Activated naive CD8-positive, alpha-beta T cell treated with anti-CD3 and anti-CD28 coated beads, Interleukin-2, amount 50 U/mL, for 24 hours (primary cell): Measurements from ENCODE around the gene SWSAP1.

Source experiments
- ATAC-seq: fragments of 150-1000 bp; cut with Tn5 transposase; one replicate; pipeline ENCODE4 v1.10.0; 2021
- DNase-seq: peaks from one replicate; pipeline ENCODE4 v3.0.0; 2021
- H3K27ac Mint-ChIP-seq: one replicate; pipeline ENCODE4 v1.8.0; 2021; ENCODE audit warnings: mild to moderate bottlenecking, mixed read lengths
- H3K27me3 Mint-ChIP-seq: one replicate; pipeline ENCODE4 v1.8.0; 2021; ENCODE audit warnings: mixed read lengths
- H3K36me3 Mint-ChIP-seq: one replicate; pipeline ENCODE4 v1.8.0; 2021; ENCODE audit warnings: low read depth, mixed read lengths
- H3K4me1 Mint-ChIP-seq: one replicate; pipeline ENCODE4 v1.8.0; 2021; ENCODE audit warnings: mixed read lengths
- H3K4me3 Mint-ChIP-seq: one replicate; pipeline ENCODE4 v1.8.0; 2021; ENCODE audit warnings: mild to moderate bottlenecking, moderate library complexity, mixed read lengths
- H3K9me3 Mint-ChIP-seq: one replicate; pipeline ENCODE4 v1.8.0; 2021; ENCODE audit warnings: mixed read lengths

SWSAP1 gene

GRCh38 chr19:11380653-11381537 lies 6.4 kb downstream of the SWSAP1 start:
- Mint-ChIP-seq H3K27me3 (peaks cover 15% of the 10 kb centered on the region), H3K27ac (peak overlapping the region; percentile 95), H3K36me3 (peaks cover 12% of the 10 kb centered on the region), H3K9me3 (no peaks in the 10 kb centered on the region), H3K4me3 (peak overlapping the region; percentile 89), H3K4me1 (peaks cover 54% of the 10 kb centered on the region)
- ATAC-seq = peak; percentile 83
- DNase-seq = peak; percentile 93

- DNase-seq (peak; percentile 69), ATAC-seq (no peak)
- Mint-ChIP-seq H3K27me3 (peaks cover 15% of the 10 kb centered on the region), H3K9me3 (no peaks in the 10 kb centered on the region), H3K36me3 (peaks cover 3% of the 10 kb centered on the region), H3K4me3 (peak overlapping the region; percentile 65), H3K4me1 (peaks cover 37% of the 10 kb centered on the region), H3K27ac (peak overlapping the region; percentile 42)
Observed at GRCh38 chr19:11382898-11383705, 8.6 kb downstream of the SWSAP1 start.

GRCh38 chr19:11383706-11384048 lies 9.2 kb downstream of the SWSAP1 start:
- Mint-ChIP-seq H3K27me3 (peaks cover 15% of the 10 kb centered on the region), H3K4me1 (peaks cover 32% of the 10 kb centered on the region), H3K4me3 (peak overlapping the region; percentile 65), H3K36me3 (peaks cover 3% of the 10 kb centered on the region), H3K27ac (no peak overlapping the region), H3K9me3 (no peaks in the 10 kb centered on the region)
- ATAC-seq (no peak), DNase-seq (no peak)

- no peak overlapping the region for H3K27ac Mint-ChIP-seq
- peaks cover 3% of the 10 kb centered on the region for H3K36me3 Mint-ChIP-seq
- no peak overlapping the region for H3K4me3 Mint-ChIP-seq
- H3K27me3 Mint-ChIP-seq = peaks cover 15% of the 10 kb centered on the region
- H3K4me1 Mint-ChIP-seq = peaks cover 27% of the 10 kb centered on the region
- DNase-seq (no peak), ATAC-seq (no peak)
- no peaks in the 10 kb centered on the region for H3K9me3 Mint-ChIP-seq
Observed at GRCh38 chr19:11384778-11385129, 10.3 kb downstream of the SWSAP1 start.

- DNase-seq = no peak
- Mint-ChIP-seq H3K27ac (no peak overlapping the region), H3K4me1 (peaks cover 7% of the 10 kb centered on the region), H3K27me3 (peaks cover 8% of the 10 kb centered on the region), H3K4me3 (no peak overlapping the region), H3K9me3 (peaks cover 3% of the 10 kb centered on the region), H3K36me3 (no peaks in the 10 kb centered on the region)
- no peak for ATAC-seq
Observed at GRCh38 chr19:11387162-11388034, 12.9 kb downstream of the SWSAP1 start.

- no peaks in the 10 kb centered on the region for H3K27me3 Mint-ChIP-seq
- H3K4me3 Mint-ChIP-seq = no peak overlapping the region
- H3K36me3 Mint-ChIP-seq = no peaks in the 10 kb centered on the region
- DNase-seq (no peak), ATAC-seq (no peak)
- peaks cover 3% of the 10 kb centered on the region for H3K9me3 Mint-ChIP-seq
- no peaks in the 10 kb centered on the region for H3K4me1 Mint-ChIP-seq
- no peak overlapping the region for H3K27ac Mint-ChIP-seq
Observed at GRCh38 chr19:11390359-11390758, 15.9 kb downstream of the SWSAP1 start.

- Mint-ChIP-seq H3K4me1 (no peaks in the 10 kb centered on the region), H3K4me3 (no peak overlapping the region), H3K9me3 (peaks cover 3% of the 10 kb centered on the region), H3K27ac (no peak overlapping the region), H3K36me3 (no peaks in the 10 kb centered on the region), H3K27me3 (no peaks in the 10 kb centered on the region)
- no peak for DNase-seq
- ATAC-seq = no peak
Observed at GRCh38 chr19:11390933-11391680, 16.6 kb downstream of the SWSAP1 start.

- no peaks in the 10 kb centered on the region for H3K9me3 Mint-ChIP-seq
Observed at GRCh38 chr19:11397089-11397610, 22.7 kb downstream of the SWSAP1 start.

GRCh38 chr19:11399667-11400066 lies 25.2 kb downstream of the SWSAP1 start:
- H3K27me3 Mint-ChIP-seq = peaks cover 5% of the 10 kb centered on the region
- DNase-seq = no peak
- H3K27ac Mint-ChIP-seq = no peak overlapping the region
- no peak for ATAC-seq
- H3K9me3 Mint-ChIP-seq = no peaks in the 10 kb centered on the region
- no peaks in the 10 kb centered on the region for H3K4me1 Mint-ChIP-seq
- no peaks in the 10 kb centered on the region for H3K36me3 Mint-ChIP-seq
- no peak overlapping the region for H3K4me3 Mint-ChIP-seq

More at GRCh38 chr19:11397089-11397610, 22.7 kb downstream of the SWSAP1 start:
- H3K4me3 Mint-ChIP-seq = no peak overlapping the region
- no peaks in the 10 kb centered on the region for H3K4me1 Mint-ChIP-seq
- H3K36me3 Mint-ChIP-seq = no peaks in the 10 kb centered on the region
- DNase-seq (no peak), ATAC-seq (no peak)
- H3K27me3 Mint-ChIP-seq = peaks cover 5% of the 10 kb centered on the region
- no peak overlapping the region for H3K27ac Mint-ChIP-seq

GRCh38 chr19:11400798-11401197 lies 26.3 kb downstream of the SWSAP1 start:
- Mint-ChIP-seq H3K4me3 (no peak overlapping the region), H3K36me3 (no peaks in the 10 kb centered on the region), H3K27me3 (peaks cover 5% of the 10 kb centered on the region), H3K27ac (no peak overlapping the region), H3K9me3 (no peaks in the 10 kb centered on the region), H3K4me1 (no peaks in the 10 kb centered on the region)
- DNase-seq = no peak
- no peak for ATAC-seq

- peaks cover 2% of the 10 kb centered on the region for H3K4me1 Mint-ChIP-seq
- H3K27me3 Mint-ChIP-seq = peaks cover 9% of the 10 kb centered on the region
- no peak for DNase-seq
- no peak overlapping the region for H3K4me3 Mint-ChIP-seq
- no peaks in the 10 kb centered on the region for H3K9me3 Mint-ChIP-seq
- no peak for ATAC-seq
- H3K27ac Mint-ChIP-seq = no peak overlapping the region
- no peaks in the 10 kb centered on the region for H3K36me3 Mint-ChIP-seq
Observed at GRCh38 chr19:11401808-11402543, 27.5 kb downstream of the SWSAP1 start.

GRCh38 chr19:11404588-11405222 lies 30.2 kb downstream of the SWSAP1 start:
- H3K4me1 Mint-ChIP-seq = peaks cover 2% of the 10 kb centered on the region
- ATAC-seq = no peak
- H3K4me3 Mint-ChIP-seq = no peak overlapping the region

More at GRCh38 chr19:11404588-11405222, 30.2 kb downstream of the SWSAP1 start:
- Mint-ChIP-seq H3K27ac (no peak overlapping the region), H3K27me3 (peaks cover 23% of the 10 kb centered on the region), H3K36me3 (no peaks in the 10 kb centered on the region), H3K9me3 (no peaks in the 10 kb centered on the region)
- no peak for DNase-seq
